ENCODE data around the gene CHML.

The CHML gene

DNA sequence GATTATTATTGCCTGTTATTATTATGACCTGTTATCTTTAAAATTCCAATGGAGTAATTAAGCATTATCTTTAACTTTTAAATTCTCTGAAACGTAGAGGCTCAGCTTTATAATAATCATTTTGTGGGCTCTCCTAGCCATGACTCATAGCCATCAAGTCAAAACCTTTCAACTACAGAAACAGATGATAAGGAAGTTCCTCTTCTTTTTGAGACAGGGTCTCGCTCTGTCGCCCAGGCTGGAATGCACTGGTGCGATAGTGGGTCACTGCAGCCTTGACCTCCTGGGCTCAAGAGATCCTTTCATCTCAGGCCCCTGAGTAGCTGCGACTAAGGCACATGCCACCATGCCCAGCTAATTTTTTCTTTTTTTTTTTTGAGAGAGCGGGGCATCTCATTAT, 43.5 kb downstream of the CHML start:
- TF ChIP-seq, protein P1, sequence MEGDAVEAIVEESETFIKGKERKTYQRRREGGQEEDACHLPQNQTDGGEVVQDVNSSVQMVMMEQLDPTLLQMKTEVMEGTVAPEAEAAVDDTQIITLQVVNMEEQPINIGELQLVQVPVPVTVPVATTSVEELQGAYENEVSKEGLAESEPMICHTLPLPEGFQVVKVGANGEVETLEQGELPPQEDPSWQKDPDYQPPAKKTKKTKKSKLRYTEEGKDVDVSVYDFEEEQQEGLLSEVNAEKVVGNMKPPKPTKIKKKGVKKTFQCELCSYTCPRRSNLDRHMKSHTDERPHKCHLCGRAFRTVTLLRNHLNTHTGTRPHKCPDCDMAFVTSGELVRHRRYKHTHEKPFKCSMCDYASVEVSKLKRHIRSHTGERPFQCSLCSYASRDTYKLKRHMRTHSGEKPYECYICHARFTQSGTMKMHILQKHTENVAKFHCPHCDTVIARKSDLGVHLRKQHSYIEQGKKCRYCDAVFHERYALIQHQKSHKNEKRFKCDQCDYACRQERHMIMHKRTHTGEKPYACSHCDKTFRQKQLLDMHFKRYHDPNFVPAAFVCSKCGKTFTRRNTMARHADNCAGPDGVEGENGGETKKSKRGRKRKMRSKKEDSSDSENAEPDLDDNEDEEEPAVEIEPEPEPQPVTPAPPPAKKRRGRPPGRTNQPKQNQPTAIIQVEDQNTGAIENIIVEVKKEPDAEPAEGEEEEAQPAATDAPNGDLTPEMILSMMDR (conservative IDR thresholded peaks at IDR 0.05; ENCODE audit: control insufficient read depth, insufficient read depth, low read depth, low read length), result no peak
- H3K4me3 ChIP-seq (ENCODE audit: control insufficient read depth, low read depth, low read length), result no peak overlapping the region
- no peak for DNase-seq (ENCODE audit: low read depth)

DNA sequence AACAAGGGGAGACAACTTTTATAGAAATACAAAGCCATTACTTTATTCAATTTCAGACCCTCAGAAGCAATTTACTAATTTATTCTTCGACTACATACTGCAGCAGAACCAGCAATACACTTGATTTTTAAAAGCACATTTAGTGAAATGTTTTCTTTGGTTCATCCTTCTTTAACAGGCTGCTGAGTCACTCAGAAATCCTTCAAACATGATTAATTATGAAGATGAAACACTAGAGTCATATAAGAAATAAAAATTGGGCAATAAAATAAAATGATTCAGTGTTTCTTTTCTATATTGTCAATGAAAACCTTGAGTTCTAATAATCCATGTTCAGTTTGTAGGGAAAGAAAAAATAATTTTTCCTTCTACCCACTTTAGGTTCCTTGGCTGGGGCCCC, 47.0 kb downstream of the CHML start:
- no peak overlapping the region for H3K4me3 ChIP-seq (ENCODE audit: control insufficient read depth, low read depth, low read length)
- TF ChIP-seq, protein P1 (conservative IDR thresholded peaks at IDR 0.05; ENCODE audit: control insufficient read depth, insufficient read depth, low read depth, low read length), result no peak
- DNase-seq (ENCODE audit: low read depth), result peak; percentile 68

DNA sequence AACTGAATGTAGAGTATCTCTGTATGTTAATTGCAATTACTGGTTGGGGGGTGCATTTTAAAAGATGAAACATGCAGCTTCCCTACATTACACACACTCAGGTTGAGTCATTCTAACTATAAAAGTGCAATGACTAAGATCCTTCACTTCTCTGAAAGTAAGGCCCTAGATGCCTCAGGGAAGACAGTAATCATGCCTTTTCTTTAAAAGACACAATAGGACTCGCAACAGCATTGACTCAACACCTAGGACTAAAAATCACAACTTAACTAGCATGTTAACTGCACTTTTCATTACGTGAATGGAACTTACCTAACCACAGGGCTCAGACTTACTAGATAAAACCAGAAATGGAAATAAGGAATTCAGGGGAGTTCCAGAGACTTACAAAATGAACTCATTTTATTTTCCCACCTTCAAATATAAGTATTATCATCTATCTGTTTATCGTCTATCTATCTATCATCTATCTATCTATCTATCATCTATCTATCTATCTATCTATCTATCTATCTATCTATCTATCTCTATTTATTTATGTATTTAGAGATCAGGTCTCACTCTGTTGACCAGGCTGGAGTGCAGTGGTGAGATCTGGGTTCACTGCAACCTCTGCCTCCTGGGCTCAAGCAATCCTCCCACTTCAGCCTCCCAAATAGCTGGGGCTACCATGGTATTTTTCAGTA, 47.8 kb downstream of the CHML start:
- DNase-seq (ENCODE audit: low read depth), result peak; percentile 81
- no peak overlapping the region for H3K4me3 ChIP-seq (ENCODE audit: control insufficient read depth, low read depth, low read length)
- TF ChIP-seq, protein P1 (conservative IDR thresholded peaks at IDR 0.05; ENCODE audit: control insufficient read depth, insufficient read depth, low read depth, low read length), result no peak

DNA sequence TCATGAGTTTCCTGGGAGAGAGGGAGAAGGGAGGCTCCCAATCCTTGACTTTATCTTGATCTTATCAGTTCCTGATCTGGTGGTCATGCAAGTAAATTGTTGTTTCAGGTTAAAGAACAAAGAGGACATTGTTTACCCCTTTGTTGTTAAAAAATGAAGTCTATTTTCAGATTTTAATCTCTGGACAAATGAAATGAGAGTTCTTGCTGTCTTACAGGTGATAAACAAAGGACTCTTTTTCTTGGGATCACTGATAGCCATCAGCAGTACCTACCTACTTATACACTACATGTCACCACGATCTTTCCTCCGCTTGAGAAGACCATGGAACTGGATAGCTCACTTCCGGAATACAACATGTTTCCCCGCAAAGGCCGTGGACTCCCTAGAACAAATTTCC, 48.4 kb downstream of the CHML start:
- TF ChIP-seq, protein P1 (conservative IDR thresholded peaks at IDR 0.05; ENCODE audit: control insufficient read depth, insufficient read depth, low read depth, low read length), result no peak
- no peak for DNase-seq (ENCODE audit: low read depth)
- no peak overlapping the region for H3K4me3 ChIP-seq (ENCODE audit: control insufficient read depth, low read depth, low read length)

DNA sequence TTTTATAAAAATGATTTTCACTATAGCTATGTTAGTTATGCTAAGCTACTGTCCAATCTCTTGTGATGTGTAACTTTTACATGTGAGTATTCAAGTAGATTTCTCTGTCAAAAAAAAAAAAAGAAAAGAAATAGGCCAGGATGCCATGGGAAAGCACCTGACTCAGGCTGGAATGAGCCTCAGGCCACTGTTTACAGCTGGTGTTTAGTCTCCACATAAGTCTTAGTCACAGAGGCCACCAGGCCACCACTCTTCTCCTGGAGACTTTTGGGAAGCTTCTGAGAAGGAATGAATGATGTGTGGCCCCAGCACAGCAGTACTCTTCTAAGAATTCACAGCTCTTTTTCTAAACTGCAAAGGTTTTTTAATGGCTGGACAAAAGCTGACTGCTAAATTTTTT, 48.9 kb downstream of the CHML start:
- peak; percentile 19 for DNase-seq (ENCODE audit: low read depth)
- no peak overlapping the region for H3K4me3 ChIP-seq (ENCODE audit: control insufficient read depth, low read depth, low read length)
- TF ChIP-seq, protein P1 (conservative IDR thresholded peaks at IDR 0.05; ENCODE audit: control insufficient read depth, insufficient read depth, low read depth, low read length), result no peak

DNA sequence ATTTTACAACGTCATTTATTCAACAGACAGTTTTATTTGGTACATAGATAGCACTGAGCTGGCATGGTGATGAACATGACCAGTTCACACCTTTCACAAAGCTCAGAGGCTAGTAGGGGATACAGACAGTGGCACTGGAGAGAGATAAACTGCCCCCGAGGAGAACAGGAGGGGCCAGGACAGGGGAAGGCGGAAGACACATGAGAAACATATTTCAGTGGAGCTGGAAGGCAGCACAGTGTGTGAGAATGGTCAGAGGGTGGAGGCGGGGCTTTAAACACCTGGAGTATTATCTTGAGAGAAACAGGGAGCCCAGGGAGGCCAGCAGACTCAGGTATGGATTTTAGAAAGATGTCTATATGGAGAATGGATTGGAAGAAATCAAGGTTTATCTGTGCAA, 49.5 kb downstream of the CHML start:
- no peak for DNase-seq (ENCODE audit: low read depth)
- TF ChIP-seq, protein P1 (conservative IDR thresholded peaks at IDR 0.05; ENCODE audit: control insufficient read depth, insufficient read depth, low read depth, low read length), result no peak
- no peak overlapping the region for H3K4me3 ChIP-seq (ENCODE audit: control insufficient read depth, low read depth, low read length)

Measured in fibroblast of mammary gland (primary cell).